Measurements from ENCODE around the gene ORC6. TPM values are rescaled to one million over a fixed set of nuclear protein-coding genes. Genes with fewer than 3 reads are reported as not detected.

Gene ORC6
- total and polyA plus RNA-seq, 9 of the 15 experiments (the other 6 are each of a cell fraction or from before 2014, with no cell fraction given) = 18.7 to 71.4 (median 47.0) TPM

- CTCF ChIA-PET (ENCODE audit: low intra/inter-chr PET ratio) = no interaction called here
- Histone ChIP-seq H3K27me3 (ENCODE audit: control insufficient read depth in 2 of 2, insufficient read depth in 2 of 2, low read length in 2 of 2) (no peaks in the 10 kb centered on the region), H3K9me1 (ENCODE audit: control insufficient read depth, insufficient read depth, low read length) (no peaks in the 10 kb centered on the region), H4K20me1 (replicated peaks; ENCODE audit: control insufficient read depth, insufficient read depth, low read length) (0 out of 2 replicates have a peak, but pooled peaks cover 3% of the 10 kb centered on the region), H3K9me3 (replicated peaks; ENCODE audit: control insufficient read depth, insufficient read depth, low read depth, low read length) (no peaks in the 10 kb centered on the region), H3K36me3 (ENCODE audit: control insufficient read depth, insufficient read depth, low read length) (no peaks in the 10 kb centered on the region), H2AFZ (ENCODE audit: low read depth, low read length) (no peak overlapping the region), H3K4me1 (replicated peaks in 1 of 2; ENCODE audit: control insufficient read depth in 2 of 2, insufficient read depth in 2 of 2, low read length in 2 of 2) (no peaks in the 10 kb centered on the region), H3K4me2 (ENCODE audit: insufficient read depth, low read length) (no peak overlapping the region), H3K9ac (ENCODE audit: insufficient read depth in 1 of 2, low read depth in 2 of 2, low read length in 2 of 2) (no peak overlapping the region), H3K27ac (ENCODE audit: extremely low read depth, low read depth, low read length) (no peak overlapping the region), H3K79me2 (ENCODE audit: control insufficient read depth, insufficient read depth, low read length) (no peaks in the 10 kb centered on the region), H3K4me3 (no peak overlapping the region)
- POLR2A ChIA-PET = no interaction called here
- 30% methylated on average over 3 of the region's 3 CpGs for WGBS (ENCODE audit: insufficient coverage, low coverage, missing lambda C conversion rate)
- in situ Hi-C loops (cut with MboI) (no loop called here), intact Hi-C loops (cut with micrococcal nuclease) (no loop called here)
- ATAC-seq (no peak), DNase-seq (ENCODE audit: extremely low read depth in 1 of 4, low spot score in 3 of 4) (no peak), FAIRE-seq (no peak)
- TF ChIP-seq RNF2 (IDR thresholded peaks at IDR 0.05) = no peak
- no peak for TF ChIP-seq ZNF644 (tag; IDR thresholded peaks at IDR 0.05; ENCODE audit: low read depth)
- no peak for TF ChIP-seq CEBPG (CRISPR knock-in tag; IDR thresholded peaks at IDR 0.05)
- no peak for TF ChIP-seq CEBPG (tag; conservative IDR thresholded peaks at IDR 0.05 in 1 of 2, IDR thresholded peaks at IDR 0.05 in 1 of 2)
- TF ChIP-seq E2F1 (CRISPR knock-in tag; IDR thresholded peaks at IDR 0.05) = no peak
- TF ChIP-seq SNRNP70 (optimal IDR thresholded peaks at IDR 0.05; ENCODE audit: low read depth, low read length) = no peak
- TF ChIP-seq ZBTB9 (CRISPR knock-in tag; IDR thresholded peaks at IDR 0.05) = no peak
- no peak for TF ChIP-seq TSHZ1 (CRISPR knock-in tag; IDR thresholded peaks at IDR 0.05)
- TF ChIP-seq ZNF77 (CRISPR knock-in tag; IDR thresholded peaks at IDR 0.05) = no peak
- TF ChIP-seq EP300 (IDR thresholded peaks at IDR 0.05; ENCODE audit: low read length) = no peak
- no peak for TF ChIP-seq E2F8 (IDR thresholded peaks at IDR 0.05; ENCODE audit: low read depth, partially characterized antibody)
- TF ChIP-seq ZNF24 (IDR thresholded peaks at IDR 0.05) = no peak
- TF ChIP-seq PTTG1 (tag; IDR thresholded peaks at IDR 0.05; ENCODE audit: low read depth) = no peak
- BruUV-seq (replicated peaks) = no TSS peak
These were observed 24.2 kb downstream of the ORC6 start for GRCh38 chr16:46713634-46714033.
